Glutamatergic neuron (in vitro differentiated cells): ENCODE results near the gene CCR7. TPM values are rescaled to one million over a fixed set of nuclear protein-coding genes. Genes with fewer than 3 reads are reported as not detected.

Experiments
- DNase-seq: peaks from one replicate; pipeline ENCODE4 v3.0.0; 2022
- H3K27ac Mint-ChIP-seq: one replicate; pipeline ENCODE4 v1.8.0; 2020; ENCODE audit warnings: mild to moderate bottlenecking, mixed read lengths, inconsistent platforms; ENCODE audit not compliant: unreplicated experiment
- H3K27me3 Mint-ChIP-seq: one replicate; pipeline ENCODE4 v1.8.0; 2020; ENCODE audit warnings: mild to moderate bottlenecking, moderate library complexity, mixed read lengths, inconsistent platforms; ENCODE audit not compliant: unreplicated experiment
- H3K36me3 Mint-ChIP-seq: one replicate; pipeline ENCODE4 v1.8.0; 2020; ENCODE audit warnings: mild to moderate bottlenecking, mixed read lengths, inconsistent platforms; ENCODE audit not compliant: unreplicated experiment
- H3K4me1 Mint-ChIP-seq: one replicate; pipeline ENCODE4 v1.8.0; 2020; ENCODE audit warnings: mild to moderate bottlenecking, low read depth, mixed read lengths, inconsistent platforms; ENCODE audit not compliant: unreplicated experiment
- H3K4me3 Mint-ChIP-seq: one replicate; pipeline ENCODE4 v1.8.0; 2020; ENCODE audit warnings: mild to moderate bottlenecking, mixed read lengths, inconsistent platforms; ENCODE audit not compliant: unreplicated experiment
- H3K9me3 Mint-ChIP-seq: one replicate; pipeline ENCODE4 v1.8.0; 2020; ENCODE audit warnings: mild to moderate bottlenecking, moderate library complexity, mixed read lengths, inconsistent platforms; ENCODE audit not compliant: unreplicated experiment
- CTCF ChIP-seq: fragments of 200-600 bp; sonication (generic); IDR thresholded peaks from one replicate; pipeline ENCODE4 v1.5.0; 2021; ENCODE audit not compliant: partially characterized antibody, unreplicated experiment
- total RNA-seq: library from RNA; stranded (reverse); fragmentation: NEBNext Ultra II Directional; extraction: Animal tissue kit (Norgen Biotek cat#: 25700); gene quantifications from one replicate; pipeline ENCODE4 v1.2.1, GENCODE V29; 2021; ENCODE audit not compliant: unreplicated experiment

Gene CCR7
- total RNA-seq, 1 donor from 2014 or later: not detected

DNA sequence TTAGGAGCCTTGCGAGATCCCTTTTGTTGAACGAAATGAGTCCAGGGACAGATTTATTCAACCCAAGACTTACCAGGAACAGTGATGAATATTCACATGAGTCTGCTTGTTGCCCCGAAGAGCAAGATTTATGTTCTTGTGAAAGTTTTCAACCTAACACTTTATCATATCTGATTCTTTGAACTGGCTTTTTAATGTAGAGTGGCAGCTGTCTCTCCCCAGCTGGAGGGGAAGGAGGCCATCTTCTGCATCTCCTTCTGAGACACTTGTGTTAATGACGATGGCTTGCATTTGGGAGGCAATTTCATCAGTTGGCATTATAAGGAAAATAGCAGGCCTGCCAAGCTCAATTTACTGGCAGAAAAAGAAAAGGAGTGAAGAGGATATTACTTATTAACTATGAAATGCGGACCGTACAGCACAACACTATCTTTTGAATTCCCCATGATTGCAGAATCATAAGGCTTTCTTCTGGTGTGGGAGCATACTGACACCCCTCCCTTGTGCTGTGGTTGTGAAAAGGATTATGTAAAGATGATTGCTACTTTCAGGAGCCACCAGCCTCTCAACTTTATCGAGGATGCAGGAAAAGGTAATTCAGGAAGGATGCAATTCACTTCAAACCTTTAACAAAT, 46.7 kb upstream of the CCR7 start:
- Mint-ChIP-seq H3K27me3 (peaks cover 5% of the 10 kb centered on the region), H3K4me1 (no peaks in the 10 kb centered on the region), H3K27ac (no peak overlapping the region), H3K9me3 (peaks cover 2% of the 10 kb centered on the region), H3K36me3 (no peaks in the 10 kb centered on the region), H3K4me3 (no peak overlapping the region)
- DNase-seq: no peak
- no peak for TF ChIP-seq CTCF

DNA sequence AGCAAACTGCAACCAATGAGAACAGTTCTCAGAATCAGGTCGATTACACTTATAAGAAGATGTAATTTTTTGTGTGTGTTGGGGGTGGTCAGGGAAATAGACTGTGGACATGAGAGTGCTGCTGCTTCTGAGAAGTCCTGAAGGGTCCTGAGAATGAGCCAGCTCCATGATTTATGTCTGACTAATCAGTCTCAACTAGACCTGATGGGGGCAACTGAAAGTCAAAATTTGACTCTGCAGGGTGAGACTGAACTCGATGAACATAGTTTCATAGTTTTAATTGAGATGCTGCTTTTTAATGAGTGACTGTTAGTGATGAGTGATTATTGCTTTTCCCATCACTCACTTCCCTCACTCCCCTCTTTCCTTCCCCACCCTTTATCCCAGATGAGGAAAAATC, 45.1 kb upstream of the CCR7 start:
- Mint-ChIP-seq H3K4me1 (no peaks in the 10 kb centered on the region), H3K27me3 (no peaks in the 10 kb centered on the region), H3K9me3 (peaks cover 2% of the 10 kb centered on the region), H3K4me3 (no peak overlapping the region), H3K36me3 (no peaks in the 10 kb centered on the region), H3K27ac (no peak overlapping the region)
- no peak for DNase-seq
- TF ChIP-seq CTCF: no peak

GRCh38 chr17:40608061-40608581, 42.8 kb upstream of the CCR7 start:
- no peaks in the 10 kb centered on the region for H3K4me1 Mint-ChIP-seq
- no peaks in the 10 kb centered on the region for H3K27me3 Mint-ChIP-seq
- H3K4me3 Mint-ChIP-seq: no peak overlapping the region
- peaks cover 2% of the 10 kb centered on the region for H3K9me3 Mint-ChIP-seq
- TF ChIP-seq CTCF: no peak
- no peaks in the 10 kb centered on the region for H3K36me3 Mint-ChIP-seq
- H3K27ac Mint-ChIP-seq: no peak overlapping the region
- DNase-seq: no peak

GRCh38 chr17:40607641-40608040, 42.4 kb upstream of the CCR7 start:
- no peak for DNase-seq
- Mint-ChIP-seq H3K27ac (no peak overlapping the region), H3K4me3 (no peak overlapping the region), H3K4me1 (no peaks in the 10 kb centered on the region), H3K9me3 (peaks cover 2% of the 10 kb centered on the region), H3K27me3 (no peaks in the 10 kb centered on the region), H3K36me3 (no peaks in the 10 kb centered on the region)
- no peak for TF ChIP-seq CTCF

DNA sequence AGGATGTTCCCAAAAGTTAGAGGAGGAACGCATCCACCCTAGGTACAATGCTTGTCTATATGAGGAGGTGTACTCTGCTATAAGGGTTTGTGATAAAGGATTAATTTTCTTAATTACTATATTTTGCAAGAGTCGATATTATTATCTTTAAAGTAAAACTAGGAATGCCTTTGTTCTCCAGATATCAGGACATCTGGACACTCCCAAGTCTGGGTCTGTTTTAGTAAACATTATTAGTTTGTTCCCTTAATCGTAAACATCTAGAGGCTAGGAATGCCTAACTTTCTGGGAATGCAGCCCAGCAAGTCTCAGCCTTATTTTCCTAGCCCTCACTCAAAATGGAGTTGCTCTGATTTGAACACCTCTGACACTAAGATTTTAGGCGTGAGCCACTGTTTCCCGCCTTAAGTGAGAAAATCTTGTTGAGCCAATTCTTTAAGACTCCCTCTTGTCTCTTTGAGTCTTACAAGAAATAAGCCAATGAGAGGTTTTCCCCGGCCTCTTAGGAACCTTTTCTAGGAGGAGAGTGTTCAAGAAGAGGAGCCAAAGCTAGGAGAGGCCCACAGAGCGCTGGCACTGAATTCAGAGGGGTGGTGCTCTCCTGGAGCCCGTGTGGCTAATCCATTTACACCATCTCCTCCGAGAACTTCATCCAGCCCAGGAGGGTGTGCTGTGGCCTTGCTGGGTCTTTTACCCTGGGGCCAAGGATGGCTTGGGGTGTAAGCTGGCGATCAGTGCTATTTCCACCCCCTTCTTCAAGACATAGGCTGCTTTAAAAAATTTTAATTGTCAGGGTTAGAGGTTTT, 41.5 kb upstream of the CCR7 start:
- H3K27me3 Mint-ChIP-seq: no peaks in the 10 kb centered on the region
- no peak for TF ChIP-seq CTCF
- H3K9me3 Mint-ChIP-seq: peaks cover 2% of the 10 kb centered on the region
- H3K4me3 Mint-ChIP-seq: no peak overlapping the region
- no peaks in the 10 kb centered on the region for H3K36me3 Mint-ChIP-seq
- no peak for DNase-seq
- H3K27ac Mint-ChIP-seq: no peak overlapping the region
- no peaks in the 10 kb centered on the region for H3K4me1 Mint-ChIP-seq
